H1 (cell line): ENCODE data around the gene PROK1. TPM values are rescaled to one million over a fixed set of nuclear protein-coding genes. Genes with fewer than 3 reads are reported as not detected.

ENCODE experiments used
- CTCF ChIA-PET: fragments of 300-600 bp; sonication (Branson Sonifier 250); formaldehyde crosslinking; loops from one replicate; lab custom pipeline; 2021; ENCODE audit not compliant: partially characterized antibody; lab: Charles Lee
- POLR2A ChIA-PET: fragments of 300-600 bp; sonication (Branson Sonifier 250); formaldehyde crosslinking; loops from one replicate; lab custom pipeline; 2021; ENCODE audit warnings: inconsistent platforms; ENCODE audit not compliant: partially characterized antibody; lab: Charles Lee
- DNase-seq, 2 experiments: peaks; one replicate each; pipeline versions ENCODE4 v3.0.0 to v3.0.0-alpha.2; 2010 to 2022; ENCODE audit warnings: low spot score in 2 of 2, low read depth in 1 of 2, mixed read lengths in 1 of 2
- FAIRE-seq: peaks from 2 replicates; lab custom pipeline; 2011; peaks lifted over from hg19 to GRCh38; lab: Jason Lieb, UNC
- H2AFZ ChIP-seq: 2 replicates; pipeline ENCODE4 v1.8.1; 2012; ENCODE audit warnings: low read length, inconsistent platforms
- H2AK5ac ChIP-seq: 2 replicates; pipeline ENCODE4 v1.6.1; 2013; ENCODE audit warnings: low read depth, low read length
- H2BK120ac ChIP-seq: replicated peaks from 2 replicates; pipeline ENCODE3; 2013; ENCODE audit warnings: low read depth, low read length, inconsistent platforms
- H2BK12ac ChIP-seq: 2 replicates; pipeline ENCODE4 v1.6.1; 2013; ENCODE audit warnings: low read depth, low read length
- H2BK15ac ChIP-seq: 2 replicates; pipeline ENCODE4 v1.6.1; 2013; ENCODE audit warnings: low read length
- H2BK20ac ChIP-seq: 2 replicates; pipeline ENCODE4 v1.6.1; 2013; ENCODE audit warnings: low read length
- H2BK5ac ChIP-seq: 2 replicates; pipeline ENCODE4 v1.6.1; 2013; ENCODE audit warnings: low read depth, low read length
- H3K14ac ChIP-seq: 2 replicates; pipeline ENCODE4 v1.6.1; 2013; ENCODE audit warnings: inconsistent platforms; ENCODE audit not compliant: insufficient read length
- H3K18ac ChIP-seq: 2 replicates; pipeline ENCODE4 v1.6.1; 2013; ENCODE audit warnings: low read length; ENCODE audit errors: extremely low read depth
- H3K23ac ChIP-seq: 2 replicates; pipeline ENCODE4 v1.6.1; 2013; ENCODE audit warnings: inconsistent platforms; ENCODE audit not compliant: insufficient read length
- H3K23me2 ChIP-seq: 2 replicates; pipeline ENCODE4 v1.6.1; 2013; ENCODE audit warnings: low read depth, low read length
- H3K27ac ChIP-seq: 2 replicates; pipeline ENCODE4 v1.6.1; 2011; ENCODE audit warnings: low read depth, low read length, inconsistent platforms
- H3K27me3 ChIP-seq, 4 experiments: replicated peaks in 1 of 4; 1 replicate in 1 of 4; 2 replicates in 3 of 4; pipeline versions ENCODE4 v1.6.1 to v1.8.1; 2011 to 2013; ENCODE audit warnings: low read length in 3 of 4, mild to moderate bottlenecking in 3 of 4, inconsistent platforms in 2 of 4, mixed read lengths in 2 of 4, moderate library complexity in 1 of 4; ENCODE audit not compliant: control insufficient read depth in 3 of 4, insufficient read depth in 3 of 4; ENCODE audit errors: extremely low read depth in 1 of 4
- H3K36me3 ChIP-seq, 4 experiments: 2 replicates each; pipeline versions ENCODE4 v1.6.1 to v1.8.1; 2011 to 2013; ENCODE audit warnings: mild to moderate bottlenecking in 4 of 4, low read length in 3 of 4, moderate library complexity in 2 of 4, control low read depth in 1 of 4, inconsistent platforms in 1 of 4; ENCODE audit not compliant: insufficient read depth in 4 of 4, control insufficient read depth in 2 of 4
- H3K4ac ChIP-seq: replicated peaks from 2 replicates; pipeline ENCODE3; 2013; ENCODE audit warnings: low read length, low read depth, mixed read lengths, inconsistent platforms; ENCODE audit not compliant: insufficient read length
- H3K4me1 ChIP-seq, 4 experiments: replicated peaks in 1 of 4; 1 replicate in 1 of 4; 2 replicates in 3 of 4; pipeline versions ENCODE4 v1.6.1 to v1.8.1; 2011 to 2013; ENCODE audit warnings: low read length in 3 of 4, inconsistent platforms in 2 of 4, mixed read lengths in 1 of 4; ENCODE audit not compliant: insufficient read depth in 4 of 4, control insufficient read depth in 3 of 4
- H3K4me2 ChIP-seq, 2 experiments: 2 replicates each; pipeline versions ENCODE4 v1.6.1 to v1.8.1; 2011 to 2013; ENCODE audit warnings: low read depth in 2 of 2, low read length in 2 of 2, control low read depth in 1 of 2, inconsistent platforms in 1 of 2, mild to moderate bottlenecking in 1 of 2; ENCODE audit not compliant: insufficient read depth in 1 of 2
- H3K4me3 ChIP-seq, 4 experiments: fragments of 200-600, 300-600 bp in 1 of 4; sonication (generic), shearing (Covaris generic), sonication (Bioruptor Twin) in 1 of 4; 2 replicates each; pipeline versions ENCODE4 v1.5.1 to v1.8.1; 2011 to 2016; ENCODE audit warnings: low read length in 4 of 4, low read depth in 3 of 4, control low read depth in 2 of 4, inconsistent platforms in 2 of 4, mild to moderate bottlenecking in 2 of 4, mixed read lengths in 1 of 4, moderate library complexity in 1 of 4; ENCODE audit not compliant: insufficient read depth in 2 of 4; ENCODE audit errors: extremely low read depth in 1 of 4
- H3K56ac ChIP-seq: replicated peaks from 2 replicates; pipeline ENCODE3; 2013; ENCODE audit warnings: low read depth, mild to moderate bottlenecking, mixed read lengths, low read length, inconsistent platforms; ENCODE audit not compliant: insufficient read length
- H3K79me1 ChIP-seq: 2 replicates; pipeline ENCODE4 v1.6.1; 2013; ENCODE audit warnings: low read depth, low read length, control low read depth
- H3K79me2 ChIP-seq, 2 experiments: 2 replicates each; pipeline versions ENCODE4 v1.6.1 to v1.8.1; 2012 to 2013; ENCODE audit warnings: low read length in 2 of 2, mild to moderate bottlenecking in 2 of 2, inconsistent platforms in 1 of 2; ENCODE audit not compliant: insufficient read depth in 2 of 2, control insufficient read depth in 1 of 2
- H3K9ac ChIP-seq, 4 experiments: replicated peaks in 1 of 4; 1 replicate in 1 of 4; 2 replicates in 3 of 4; pipeline versions ENCODE4 v1.6.1 to v1.8.1; 2011 to 2013; ENCODE audit warnings: low read depth in 3 of 4, low read length in 3 of 4, control low read depth in 2 of 4, mild to moderate bottlenecking in 2 of 4, moderate library complexity in 2 of 4, inconsistent platforms in 1 of 4; ENCODE audit errors: extremely low read depth in 1 of 4
- H3K9me3 ChIP-seq, 2 experiments: 2 replicates each; pipeline versions ENCODE4 v1.6.1 to v1.8.1; 2012 to 2013; ENCODE audit warnings: mild to moderate bottlenecking in 2 of 2, moderate library complexity in 2 of 2, control low read depth in 1 of 2, inconsistent platforms in 1 of 2, low read depth in 1 of 2, low read length in 1 of 2, mixed read lengths in 1 of 2; ENCODE audit not compliant: insufficient read depth in 2 of 2
- H4K20me1 ChIP-seq, 2 experiments: replicated peaks in 1 of 2; 2 replicates each; pipeline versions ENCODE3 to v1.8.1; 2011 to 2013; ENCODE audit warnings: inconsistent platforms in 2 of 2, low read length in 2 of 2, mild to moderate bottlenecking in 1 of 2; ENCODE audit not compliant: insufficient read depth in 2 of 2, control insufficient read depth in 1 of 2
- H4K5ac ChIP-seq: 2 replicates; pipeline ENCODE4 v1.6.1; 2013; ENCODE audit warnings: low read length, low read depth, mixed read lengths, inconsistent platforms; ENCODE audit not compliant: insufficient read length
- H4K8ac ChIP-seq: 2 replicates; pipeline ENCODE4 v1.8.0; 2013; ENCODE audit warnings: mild to moderate bottlenecking, moderate library complexity, low read length, inconsistent platforms; ENCODE audit not compliant: insufficient read depth; ENCODE audit errors: extremely low read depth
- H4K91ac ChIP-seq: replicated peaks from 2 replicates; pipeline ENCODE3; 2013; ENCODE audit warnings: low read length, mixed read lengths, inconsistent platforms; ENCODE audit not compliant: insufficient read length
- ASH2L ChIP-seq: fragments of 200-600, 300-600 bp; sonication (generic); IDR thresholded peaks from one replicate; pipeline ENCODE4 v1.7.1; 2017; ENCODE audit warnings: low read length
- BACH1 ChIP-seq: IDR thresholded peaks from 2 replicates; pipeline ENCODE4 v1.6.1; 2012; ENCODE audit warnings: low read length, improper control_type of control experiment
- EP300 ChIP-seq, 2 experiments: IDR thresholded peaks; 1 replicate in 1 of 2; 2 replicates in 1 of 2; pipeline ENCODE4 v1.6.1; 2011 to 2012; ENCODE audit warnings: low read depth in 2 of 2, low read length in 2 of 2, mild to moderate bottlenecking in 2 of 2, borderline replicate concordance in 1 of 2, inconsistent platforms in 1 of 2, moderate library complexity in 1 of 2
- EZH2 ChIP-seq: fragments of 200-600 bp; sonication (generic); IDR thresholded peaks from 2 replicates; pipeline ENCODE4 v1.7.1; 2012; ENCODE audit warnings: low read depth, mild to moderate bottlenecking, moderate library complexity, low read length, inconsistent platforms; ENCODE audit not compliant: severe bottlenecking
- FOSL1 ChIP-seq: IDR thresholded peaks from 2 replicates; pipeline ENCODE4 v1.6.1; 2011; ENCODE audit warnings: mild to moderate bottlenecking, low read depth, low read length, moderate library complexity; ENCODE audit not compliant: insufficient read depth
- JUND ChIP-seq: IDR thresholded peaks from 2 replicates; pipeline ENCODE4 v1.6.1; 2011; ENCODE audit warnings: mild to moderate bottlenecking, improper control_type of control experiment, low read length
- MAFK ChIP-seq: IDR thresholded peaks from 2 replicates; pipeline ENCODE4 v1.6.1; 2012; ENCODE audit warnings: low read depth, mild to moderate bottlenecking, improper control_type of control experiment, low read length
- NRF1 ChIP-seq: IDR thresholded peaks from 2 replicates; pipeline ENCODE4 v1.6.1; 2011; ENCODE audit warnings: mild to moderate bottlenecking, low read depth, low read length, improper control_type of control experiment
- RBBP5 ChIP-seq: IDR thresholded peaks from 2 replicates; pipeline ENCODE4 v1.7.1; 2012; ENCODE audit warnings: low read depth, mild to moderate bottlenecking, inconsistent platforms, low read length, moderate library complexity, borderline replicate concordance
- RNF2 ChIP-seq: fragments of 200-900, 300-1000 bp; sonication (generic); IDR thresholded peaks from 2 replicates; pipeline ENCODE4 v1.7.1; 2016; ENCODE audit warnings: borderline replicate concordance, low read depth, mild to moderate bottlenecking, antibody characterized with exemption, low read length; ENCODE audit not compliant: poor library complexity, severe bottlenecking; ENCODE audit errors: missing control alignments
- SP1 ChIP-seq: IDR thresholded peaks from 2 replicates; pipeline ENCODE4 v1.6.1; 2011; ENCODE audit warnings: low read depth, low read length
- TAF1 ChIP-seq: IDR thresholded peaks from 2 replicates; pipeline ENCODE4 v1.6.1; 2011; ENCODE audit warnings: mild to moderate bottlenecking, low read depth, low read length
- USF2 ChIP-seq: IDR thresholded peaks from 2 replicates; pipeline ENCODE4 v1.6.1; 2011; ENCODE audit warnings: low read length, improper control_type of control experiment
- polyA plus RNA-seq, 7 experiments: library from polyadenylated mRNA; depleted of rRNA in 3 of 7; stranded (reverse) in 5 of 7; unstranded in 2 of 7; fragments of >200 nt in 5 of 7; fragments of 200-250 nt in 2 of 7; gene quantifications; 1 replicate in 5 of 7; 2 replicates in 1 of 7; 4 replicates in 1 of 7; pipeline versions ENCODE4 v1.2.1 to v1.2.3, GENCODE V29; 2011 to 2013; ENCODE audit warnings: missing spikeins in 2 of 7, mixed read lengths in 2 of 7
- total RNA-seq: library from RNA; stranded (reverse); fragmentation: NEBNext Ultra II Directional; extraction: Animal tissue kit (Norgen Biotek cat#: 25700); gene quantifications from 2 replicates; pipeline ENCODE4 v1.2.1, GENCODE V29; 2021

PROK1 gene
- total and polyA plus RNA-seq, 2 of the 8 experiments (the other 6 are each of a cell fraction or from before 2014, with no cell fraction given), result 0.12 TPM; not detected in 1

- H2BK15ac ChIP-seq, result no peak overlapping the region
- H3K27me3 ChIP-seq, result no peaks in the 10 kb centered on the region
- H3K18ac ChIP-seq, result no peak overlapping the region
- no peaks in the 10 kb centered on the region for H3K23me2 ChIP-seq
- no peak overlapping the region for H3K4ac ChIP-seq
- H2BK20ac ChIP-seq, result no peak overlapping the region
- no peak overlapping the region for H4K8ac ChIP-seq
- no peak for DNase-seq
- H2BK120ac ChIP-seq, result no peak overlapping the region
- H3K56ac ChIP-seq, result no peak overlapping the region
- H3K14ac ChIP-seq, result no peak overlapping the region
- no peaks in the 10 kb centered on the region for H4K20me1 ChIP-seq
- H3K9me3 ChIP-seq, result no peaks in the 10 kb centered on the region
- H3K23ac ChIP-seq, result no peak overlapping the region
- POLR2A ChIA-PET, result no interaction called here
- H3K4me3 ChIP-seq, result no peak overlapping the region
- no peak overlapping the region for H2AK5ac ChIP-seq
- no peak overlapping the region for H2BK12ac ChIP-seq
- no peak overlapping the region for H4K91ac ChIP-seq
- no peak overlapping the region for H2AFZ ChIP-seq
- no peak overlapping the region; a peak in 1 of 7 replicates for H3K9ac ChIP-seq
- no peak overlapping the region for H3K4me2 ChIP-seq
- H3K79me2 ChIP-seq, result no peaks in the 10 kb centered on the region
- CTCF ChIA-PET, result interaction anchor here (0.9 to 35.1 kb wide), 8 partner anchors 9 to 245 kb away, joined by 3 to 828 read pairs (median 8); partner anchors contain the start of genes LAMTOR5 and PROK1
- H2BK5ac ChIP-seq, result no peak overlapping the region
- H4K5ac ChIP-seq, result no peak overlapping the region
- H3K27ac ChIP-seq, result no peak overlapping the region
- no peak for FAIRE-seq
- H3K4me1 ChIP-seq, result no peaks in the 10 kb centered on the region
- no peaks in the 10 kb centered on the region for H3K36me3 ChIP-seq
- no peaks in the 10 kb centered on the region for H3K79me1 ChIP-seq
- TF ChIP-seq NRF1 (no peak), SP1 (no peak), ASH2L (no peak), RBBP5 (no peak), FOSL1 (no peak), TAF1 (no peak), BACH1 (no peak), JUND (no peak), EP300 (IDR thresholded peaks at IDR 0.05; ENCODE audit: borderline replicate concordance in 1 of 2, low read depth in 2 of 2, low read length in 2 of 2) (no peak), MAFK (no peak), EZH2 (no peak), USF2 (no peak), RNF2 (no peak)
Measured at GRCh38 chr1:110441888-110442287, 9.1 kb upstream of the PROK1 start.
